HG03159 (cell line): ENCODE measurements around the gene PRIMPOL.
"Not testable (repeated sequence)": the region's sequence is repeated elsewhere in the genome, so short reads cannot be mapped to it uniquely, and the experiment has no call there.

Experiments used
- ATAC-seq: cut with Tn5 transposase; IDR thresholded peaks from one replicate; pipeline ENCODE4 v1.9.1; 2021; ENCODE audit warnings: mild to moderate bottlenecking, moderate library complexity; ENCODE audit not compliant: unreplicated experiment

The PRIMPOL gene, protein sequence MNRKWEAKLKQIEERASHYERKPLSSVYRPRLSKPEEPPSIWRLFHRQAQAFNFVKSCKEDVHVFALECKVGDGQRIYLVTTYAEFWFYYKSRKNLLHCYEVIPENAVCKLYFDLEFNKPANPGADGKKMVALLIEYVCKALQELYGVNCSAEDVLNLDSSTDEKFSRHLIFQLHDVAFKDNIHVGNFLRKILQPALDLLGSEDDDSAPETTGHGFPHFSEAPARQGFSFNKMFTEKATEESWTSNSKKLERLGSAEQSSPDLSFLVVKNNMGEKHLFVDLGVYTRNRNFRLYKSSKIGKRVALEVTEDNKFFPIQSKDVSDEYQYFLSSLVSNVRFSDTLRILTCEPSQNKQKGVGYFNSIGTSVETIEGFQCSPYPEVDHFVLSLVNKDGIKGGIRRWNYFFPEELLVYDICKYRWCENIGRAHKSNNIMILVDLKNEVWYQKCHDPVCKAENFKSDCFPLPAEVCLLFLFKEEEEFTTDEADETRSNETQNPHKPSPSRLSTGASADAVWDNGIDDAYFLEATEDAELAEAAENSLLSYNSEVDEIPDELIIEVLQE

DNA sequence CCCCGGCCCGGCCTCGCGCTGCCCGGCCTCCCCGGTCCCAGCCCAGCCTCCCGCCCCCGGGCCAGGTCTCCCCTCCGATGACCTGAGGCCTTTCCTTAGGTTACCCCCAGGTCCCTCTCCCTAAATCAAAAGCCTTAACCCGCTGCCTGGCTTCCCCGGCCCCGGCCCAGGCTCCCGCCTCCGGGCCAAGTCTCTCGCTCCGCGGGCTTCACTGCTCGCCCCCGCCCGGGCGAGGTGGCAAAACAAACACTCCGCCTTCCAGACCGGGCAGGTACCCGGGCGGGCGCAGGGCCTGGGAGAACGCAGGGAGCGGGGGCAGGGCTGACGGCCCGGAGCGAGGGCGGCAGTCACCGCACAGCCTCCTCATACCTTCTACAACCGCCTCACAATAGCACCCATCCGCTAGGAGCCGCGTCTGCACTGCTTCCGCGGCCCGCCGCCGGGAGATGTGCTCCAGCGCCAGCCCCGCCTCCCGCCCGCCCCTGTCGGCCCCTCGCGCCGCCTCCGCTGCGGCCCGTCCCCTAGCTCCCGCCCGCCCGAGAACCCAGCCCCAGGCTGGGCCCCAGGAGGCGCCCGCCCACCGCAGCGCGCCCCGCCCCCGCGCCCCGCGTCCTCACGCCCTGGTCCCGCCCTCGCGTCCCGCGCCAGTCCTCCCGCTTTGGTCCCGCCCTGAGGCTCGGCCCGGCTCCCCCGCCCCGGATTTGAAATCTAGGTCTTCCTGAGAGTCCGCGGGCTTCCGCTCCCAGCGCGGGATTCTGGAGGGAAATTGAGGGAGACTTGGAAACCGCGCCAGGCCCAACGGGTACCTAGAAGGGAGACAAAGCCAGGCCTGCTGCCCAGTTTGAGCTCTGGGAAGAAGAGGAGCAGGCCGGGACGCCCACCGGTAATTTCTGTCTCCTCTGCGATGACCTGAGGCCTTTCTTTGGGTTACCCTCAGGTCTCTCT lies at the start of gene PRIMPOL, which contains the start of gene CASP3:
Gene PRIMPOL (plus strand): TSS at position 713 of the 945 bp plus-strand sequence. CDS start 7,403 bp downstream, outside the sequence.
Gene CASP3 (minus strand): TSS at position 422 of the 945 bp plus-strand sequence. CDS start 10,994 bp downstream, outside the sequence.
- ATAC-seq, result peak; percentile 82

DNA sequence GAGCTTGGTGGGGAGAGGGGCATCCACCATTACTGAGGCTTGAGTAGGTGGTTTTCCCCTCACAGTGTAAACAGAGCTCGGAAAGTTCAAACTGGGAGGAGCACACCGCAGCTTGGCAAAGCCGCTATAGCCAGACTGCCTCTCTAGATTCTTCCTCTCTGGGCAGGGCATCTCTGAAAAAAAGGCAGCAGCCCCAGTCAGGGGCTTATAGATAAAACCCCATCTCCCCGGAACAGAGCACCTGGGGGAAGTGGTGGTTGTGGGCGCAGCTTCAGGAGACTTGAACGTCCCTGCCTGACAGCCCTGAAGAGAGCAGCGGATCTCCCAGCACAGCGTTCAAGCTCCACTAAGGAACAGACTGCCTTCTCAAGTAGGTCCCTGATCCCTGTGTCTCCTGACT lies 48.6 kb upstream of the PRIMPOL start:
- ATAC-seq, result not testable (repeated sequence)

DNA sequence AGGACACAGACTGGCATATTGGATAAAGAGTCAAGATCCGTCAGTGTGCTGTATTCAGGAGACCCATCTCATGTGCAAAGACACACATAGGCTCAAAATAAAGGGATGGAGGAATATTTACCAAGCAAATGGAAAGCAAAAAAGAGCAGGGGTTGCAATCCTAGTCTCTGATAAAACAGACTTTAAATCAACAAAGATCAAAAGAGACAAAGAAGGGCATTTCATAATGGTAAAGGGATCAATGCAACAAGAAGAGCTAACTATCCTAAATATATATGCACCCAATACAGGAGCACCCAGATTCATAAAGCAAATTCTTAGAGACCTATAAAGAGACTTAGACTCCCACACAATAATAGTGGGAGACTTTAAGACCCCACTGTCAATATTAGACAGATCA lies 46.7 kb upstream of the PRIMPOL start:
- not testable (repeated sequence) for ATAC-seq

DNA sequence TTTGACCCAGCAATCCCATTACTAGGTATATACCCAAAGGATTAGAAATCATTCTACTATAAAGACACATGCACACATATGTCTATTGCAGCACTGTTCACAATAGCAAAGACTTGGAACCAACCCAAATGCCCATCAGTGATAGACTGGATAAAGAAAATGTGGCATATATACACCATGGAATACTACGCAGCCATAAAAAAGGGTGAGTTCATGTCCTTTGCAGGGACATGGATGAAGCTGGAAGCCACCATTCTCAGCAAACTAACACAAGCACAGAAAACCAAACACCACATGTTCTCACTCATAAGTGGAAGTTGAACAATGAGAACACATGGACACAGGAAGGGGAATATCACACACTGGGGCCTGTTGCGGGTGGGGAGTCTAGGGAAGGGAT lies 42.1 kb upstream of the PRIMPOL start:
- ATAC-seq, result not testable (repeated sequence)

DNA sequence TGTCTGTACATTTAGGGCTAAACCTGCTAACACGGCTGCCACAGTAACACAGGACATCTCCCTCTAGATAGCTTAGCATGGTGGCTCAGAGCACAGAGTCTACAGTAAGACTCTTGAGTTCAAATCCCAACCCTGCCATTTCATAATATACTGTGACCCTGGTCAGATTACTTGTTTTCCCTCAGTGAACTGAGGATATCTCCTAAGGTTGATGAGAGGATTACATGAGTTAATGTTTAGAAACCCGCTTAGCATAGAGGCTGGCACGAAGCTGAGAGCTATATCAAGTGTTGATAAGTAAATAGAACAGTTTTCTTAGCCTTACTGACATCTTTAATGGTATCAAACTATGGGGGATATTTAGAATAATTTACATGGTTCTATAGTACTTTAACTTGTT lies 37.5 kb upstream of the PRIMPOL start:
- no peak for ATAC-seq

DNA sequence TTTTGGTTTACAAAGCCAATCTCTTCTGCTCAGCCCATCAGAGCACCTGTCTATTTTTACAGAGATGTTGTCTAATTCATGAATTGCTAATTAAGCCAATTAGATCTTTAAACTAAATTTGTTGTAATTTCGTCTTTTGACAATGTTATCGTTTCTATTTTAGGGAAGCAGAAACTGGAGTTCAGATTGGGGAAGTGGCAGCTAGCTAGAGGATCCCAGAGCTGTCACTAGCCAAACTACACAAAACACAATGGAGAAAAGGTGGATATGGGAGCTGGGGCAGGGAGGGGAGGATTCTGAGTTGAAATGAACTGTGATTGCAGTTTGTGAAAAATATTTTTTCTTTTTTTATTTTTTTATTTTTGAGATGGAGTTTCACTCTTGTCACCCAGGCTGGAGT lies 36.1 kb upstream of the PRIMPOL start:
- no peak for ATAC-seq

DNA sequence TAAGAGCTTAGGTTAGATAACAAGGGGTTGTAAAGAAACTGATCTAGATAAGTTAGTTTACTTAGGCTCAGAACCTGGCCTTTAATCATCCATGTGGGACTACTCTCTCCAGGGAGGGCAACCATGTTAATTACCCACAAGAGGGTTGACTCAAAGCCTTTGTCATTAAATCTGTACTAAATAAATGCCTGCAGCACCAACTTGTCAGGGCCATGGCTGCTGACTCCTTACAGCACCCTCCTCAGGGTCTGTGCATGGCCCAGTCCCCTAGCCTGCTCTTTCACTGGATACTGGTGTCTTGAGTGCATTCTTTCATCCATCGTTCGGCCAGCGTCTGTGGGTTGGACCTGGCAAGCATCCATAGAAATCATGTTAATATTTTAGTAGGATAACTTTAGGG lies 35.0 kb upstream of the PRIMPOL start:
- ATAC-seq, result no peak

DNA sequence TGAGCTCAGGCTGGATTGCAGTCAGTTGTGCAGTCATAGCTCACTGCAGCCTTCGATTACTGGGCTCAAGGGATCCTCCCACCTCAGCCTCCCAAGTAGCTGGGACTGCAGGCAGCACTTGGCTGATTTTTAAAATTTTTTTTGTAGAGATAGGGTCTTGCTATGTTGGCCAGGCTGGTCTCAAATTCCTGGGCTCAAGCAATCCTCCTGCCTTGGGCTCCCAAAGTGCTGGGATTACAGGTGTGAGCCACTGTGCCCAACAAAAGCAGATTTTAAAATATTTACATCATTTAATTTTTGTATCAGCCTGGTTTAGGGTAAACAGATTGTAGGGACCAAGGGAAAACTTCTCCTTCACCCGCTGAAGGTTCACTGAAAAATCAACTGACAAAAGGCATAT lies 33.4 kb upstream of the PRIMPOL start:
- ATAC-seq, result not testable (repeated sequence)

DNA sequence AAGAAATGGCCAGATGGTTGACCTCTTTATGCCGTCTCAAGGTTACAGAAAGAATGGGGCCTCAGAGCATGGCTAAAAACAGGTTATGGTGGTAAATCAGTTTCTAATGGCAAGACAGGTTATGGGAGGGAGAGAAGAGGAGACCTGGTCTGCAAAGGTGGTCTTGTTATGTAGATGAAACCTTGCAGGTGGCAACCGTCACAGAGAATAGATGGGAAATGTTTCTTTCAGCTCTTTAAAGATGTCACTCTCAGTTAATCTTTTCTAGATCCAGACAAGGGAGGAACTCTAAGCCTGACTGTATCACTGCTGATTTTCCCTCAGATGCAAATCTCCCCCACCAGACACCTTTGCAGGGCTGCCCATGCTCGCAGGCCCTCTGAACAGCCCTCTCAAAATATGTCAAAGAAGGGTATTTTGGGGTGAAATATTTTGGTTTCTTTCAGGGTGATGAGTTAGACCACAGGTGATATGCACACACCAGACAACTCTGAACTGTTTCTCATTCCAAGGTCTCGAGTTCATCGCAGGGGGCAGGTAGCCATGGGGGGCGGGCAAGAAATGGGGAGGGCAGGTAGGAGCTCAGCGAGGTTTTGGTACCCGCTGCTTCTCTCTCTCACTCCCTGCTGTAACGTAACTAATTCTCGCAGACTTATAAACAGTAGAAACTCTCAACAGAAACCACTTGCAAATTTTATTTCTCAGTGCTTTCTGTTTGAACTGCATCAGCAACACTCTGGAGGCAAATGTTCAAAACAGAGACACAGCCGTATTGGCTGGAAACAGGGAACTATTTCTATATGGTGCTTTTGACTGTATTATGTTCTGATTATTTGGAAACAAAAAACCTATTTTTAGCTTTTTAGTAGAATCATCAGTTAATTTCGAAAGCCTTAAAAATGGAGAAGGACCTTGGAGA lies 32.6 kb upstream of the PRIMPOL start:
- ATAC-seq, result peak; percentile 82

DNA sequence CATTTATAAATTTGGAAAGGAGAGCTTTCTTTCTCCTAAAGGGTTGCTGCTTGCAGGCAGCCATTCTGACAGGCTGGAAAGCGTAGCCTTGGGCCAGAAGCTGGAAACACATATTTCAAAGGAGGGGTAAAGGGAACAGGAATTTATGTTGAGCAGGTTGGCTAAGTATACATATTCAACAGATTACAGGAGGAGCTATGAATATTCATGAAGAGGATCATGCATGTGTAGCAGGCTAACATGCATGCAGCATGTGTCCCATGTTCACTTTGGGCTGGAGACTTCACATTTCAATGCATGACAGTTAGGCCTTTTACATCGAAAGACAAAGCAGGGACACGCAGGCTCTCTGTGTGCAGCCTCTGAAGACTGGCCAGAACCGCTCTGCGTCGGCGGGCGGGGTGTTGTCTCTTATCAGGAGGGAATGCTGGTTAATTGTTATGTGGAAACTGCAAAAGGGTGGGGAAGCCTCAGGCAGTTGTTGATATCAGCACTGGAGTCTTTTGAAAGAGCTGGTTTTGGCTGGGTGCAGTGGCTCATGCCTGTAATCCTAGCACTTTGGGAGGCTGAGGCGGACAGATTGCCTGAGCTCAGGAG lies 31.8 kb upstream of the PRIMPOL start:
- no peak for ATAC-seq

DNA sequence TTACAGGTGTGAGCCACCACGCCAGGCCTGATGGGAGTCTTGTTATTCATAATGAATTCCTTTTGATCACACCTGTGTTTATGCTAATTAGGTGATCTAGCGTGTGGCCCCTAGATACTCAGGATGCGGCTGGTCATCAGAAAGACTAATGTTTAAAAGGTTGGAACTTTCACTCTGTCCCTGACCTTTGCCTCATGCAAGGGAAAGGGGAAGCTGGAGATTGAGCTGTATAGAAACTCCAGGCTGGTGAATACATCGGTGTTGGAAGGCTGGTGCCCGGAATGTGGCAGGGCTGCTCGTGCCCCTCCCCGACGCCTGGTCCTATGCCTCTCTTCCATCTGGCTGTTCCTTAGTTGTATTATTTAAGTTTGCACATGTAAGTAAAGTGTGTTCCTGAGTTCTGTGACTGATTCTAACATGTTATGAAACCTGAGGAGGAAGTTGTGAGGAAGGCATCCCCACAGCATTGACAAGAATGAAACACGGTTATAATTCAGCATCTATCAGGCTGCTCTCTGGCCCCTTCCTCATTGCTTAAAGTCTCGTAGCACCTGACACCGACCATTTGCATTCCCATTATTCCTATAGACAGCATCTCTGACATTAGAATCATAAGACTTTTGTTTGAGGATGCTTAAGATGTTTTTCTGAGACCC lies 29.2 kb upstream of the PRIMPOL start:
- no peak for ATAC-seq

DNA sequence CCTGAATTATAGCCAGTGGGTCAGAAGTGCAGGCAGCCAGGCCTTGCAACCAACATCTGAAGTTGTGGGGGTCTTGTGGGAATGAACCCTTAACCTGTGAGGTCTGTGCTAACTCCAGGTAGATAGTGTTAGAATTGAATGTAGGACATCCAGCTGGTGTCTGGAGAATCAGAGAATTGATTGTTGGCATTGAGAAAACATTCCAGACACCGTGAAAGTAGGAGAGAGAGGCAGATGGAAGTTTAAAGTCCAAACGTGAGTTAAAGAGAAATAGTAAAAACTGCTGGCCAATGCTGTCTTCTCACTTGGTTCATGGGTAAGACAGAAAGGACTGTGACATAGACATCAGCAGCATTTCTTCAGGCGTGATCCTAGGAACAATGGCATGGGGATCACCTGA lies 28.0 kb upstream of the PRIMPOL start:
- no peak for ATAC-seq

DNA sequence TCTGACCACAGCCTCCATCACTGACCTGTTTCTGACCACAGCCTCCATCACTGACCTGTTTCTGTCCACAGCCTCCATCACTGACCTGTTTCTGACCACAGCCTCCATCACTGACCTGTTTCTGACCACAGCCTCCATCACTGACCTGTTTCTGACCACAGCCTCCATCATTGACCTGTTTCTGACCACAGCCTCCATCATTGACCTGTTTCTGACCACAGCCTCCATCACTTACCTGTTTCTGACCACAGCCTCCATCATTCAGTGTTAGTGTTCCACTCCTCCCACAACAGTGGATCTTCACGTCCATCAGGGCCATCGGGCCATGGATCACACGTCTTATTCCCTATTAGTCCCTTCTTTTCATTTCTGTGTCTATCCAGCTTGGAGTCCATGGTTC lies 25.0 kb upstream of the PRIMPOL start:
- ATAC-seq, result not testable (repeated sequence)

DNA sequence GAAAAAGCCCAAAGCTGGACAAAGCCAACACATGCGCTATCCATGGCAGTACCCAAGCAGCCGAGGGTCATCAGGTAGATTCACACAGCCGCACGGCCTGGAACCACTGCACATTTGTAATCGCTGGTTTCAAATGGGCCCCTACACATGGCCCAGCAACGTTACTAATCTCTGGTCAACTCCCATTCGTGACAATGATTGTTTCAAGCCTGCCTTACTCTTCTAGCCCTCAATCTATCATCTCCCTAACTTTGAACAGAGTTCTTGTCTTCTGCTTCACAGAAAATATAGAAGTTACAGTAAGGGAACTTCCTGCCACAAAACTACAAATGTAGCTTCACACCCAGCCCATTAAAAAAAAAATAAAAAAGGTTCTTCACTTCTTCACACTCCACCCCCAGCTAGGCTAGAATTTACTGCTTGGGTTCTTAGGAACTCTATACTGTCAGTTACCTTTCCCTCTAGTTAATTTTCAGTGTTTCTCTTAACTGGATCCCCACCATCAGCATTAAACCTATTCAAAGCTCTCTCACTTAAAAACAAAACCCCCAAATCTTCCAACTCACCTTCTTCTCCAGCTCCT lies 24.5 kb upstream of the PRIMPOL start:
- ATAC-seq, result no peak

DNA sequence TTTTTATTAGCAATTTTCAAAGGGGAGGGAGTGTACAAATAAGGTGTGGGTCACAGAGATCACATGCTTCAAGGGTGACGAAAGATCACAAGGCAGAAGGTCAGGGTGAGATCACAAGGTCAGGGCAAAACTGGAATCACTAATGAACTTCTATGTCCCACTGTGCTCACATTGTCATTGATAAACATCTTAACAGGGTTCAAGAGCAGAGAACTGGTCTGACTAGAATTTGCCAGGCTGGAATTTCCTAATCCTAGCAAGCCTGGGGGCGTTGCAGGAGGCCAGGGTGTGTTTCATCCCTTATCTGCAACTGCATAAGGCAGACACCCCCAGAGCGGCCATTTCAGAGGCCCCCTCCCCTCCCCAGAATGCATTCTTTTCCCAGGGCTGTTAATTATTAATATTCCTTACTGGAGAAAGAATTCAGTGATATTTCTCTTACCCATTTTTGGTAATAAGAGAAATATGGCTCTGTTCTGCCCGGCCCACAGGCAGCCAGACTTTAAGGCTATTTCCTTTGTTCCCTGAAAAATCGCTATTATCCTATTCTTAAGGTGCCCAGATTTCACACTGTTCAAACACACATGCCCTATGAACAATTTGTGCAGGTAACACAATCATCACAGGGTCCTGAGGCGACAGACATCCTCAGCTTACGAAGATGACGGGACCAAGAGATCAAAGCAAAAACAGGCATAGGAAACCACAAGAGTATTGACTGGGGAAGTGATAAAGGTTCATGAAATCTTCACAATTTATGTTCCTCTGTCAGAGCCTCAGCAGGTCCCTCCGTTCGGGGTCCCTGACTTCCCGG lies 23.5 kb upstream of the PRIMPOL start:
- not testable (repeated sequence) for ATAC-seq

DNA sequence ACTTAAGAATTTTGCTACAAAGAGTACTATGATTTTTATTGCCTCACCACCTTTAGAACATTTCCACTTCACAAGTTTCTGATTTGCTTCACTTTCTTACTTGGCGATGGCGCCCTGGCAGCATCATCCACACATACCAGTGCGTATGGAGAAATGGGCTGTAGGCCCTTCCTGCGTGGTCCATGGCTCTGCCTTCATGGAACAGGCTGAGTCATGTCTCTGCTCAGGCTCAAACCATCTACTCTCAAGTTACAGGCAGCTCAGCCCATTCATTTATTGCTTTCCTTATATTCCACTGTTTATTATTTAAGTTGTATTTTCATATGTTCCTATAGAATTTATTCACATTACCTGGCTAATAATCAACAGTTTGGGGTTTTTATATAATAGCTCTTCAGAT lies 21.4 kb upstream of the PRIMPOL start:
- no peak for ATAC-seq

DNA sequence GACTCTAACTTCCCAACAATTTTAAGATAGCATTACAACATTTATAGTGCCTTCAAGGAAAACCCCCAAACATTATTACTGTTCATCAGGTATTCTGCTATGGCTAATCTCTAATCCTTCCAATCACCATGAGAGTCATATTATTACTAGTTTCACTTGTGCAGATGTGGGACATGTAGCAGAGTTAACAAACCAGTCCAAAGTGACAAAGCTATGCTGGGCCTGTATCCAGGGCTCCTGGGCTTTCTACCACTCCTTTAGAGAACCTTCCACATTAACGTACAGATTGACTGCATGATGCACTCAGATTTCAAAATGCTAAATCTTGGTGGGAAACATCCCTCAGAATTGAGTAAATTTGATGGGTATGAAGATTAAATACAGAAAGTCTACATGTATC lies 16.7 kb upstream of the PRIMPOL start:
- ATAC-seq, result no peak

DNA sequence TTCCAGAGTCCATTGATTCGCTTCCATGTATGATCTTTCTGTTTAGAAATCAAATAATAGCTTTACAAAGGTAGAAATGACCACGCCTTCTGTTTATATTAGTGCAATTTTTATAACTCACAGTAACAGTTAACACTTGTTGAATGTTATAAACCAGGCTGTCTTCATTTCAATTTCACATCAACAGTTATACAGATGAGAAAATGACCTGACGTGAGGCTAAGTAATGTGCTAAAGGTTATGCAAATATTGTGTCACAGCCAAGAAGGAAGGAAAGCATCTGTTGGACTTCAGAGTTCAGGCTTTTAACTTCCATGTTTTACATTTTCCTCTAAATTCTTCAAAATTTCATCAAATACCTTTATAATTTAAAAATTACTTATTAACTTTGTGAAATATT lies 14.2 kb upstream of the PRIMPOL start:
- no peak for ATAC-seq
